Liver (tissue), 9 donors: ENCODE measurements around the gene RBL2. TPM values are rescaled to one million over a fixed set of nuclear protein-coding genes. Genes with fewer than 3 reads are reported as not detected.
A peak's percentile ranks its signal among the peaks of the same experiment; 100 is the strongest.

Source experiments
- DNase-seq: peaks from one replicate; pipeline ENCODE4 v3.0.0-alpha.2; 2017; ENCODE audit warnings: low spot score
- H3K27ac ChIP-seq, 2 donors: one replicate each; pipeline ENCODE4 v1.7.0; 2013; ENCODE audit warnings: inconsistent platforms in 2 of 2, low read length in 2 of 2, control low read depth in 1 of 2, low read depth in 1 of 2, mild to moderate bottlenecking in 1 of 2
- H3K27me3 ChIP-seq, 4 donors: one replicate each; pipeline versions ENCODE4 v1.6.1 to v1.7.0; 2013; ENCODE audit warnings: low read length in 3 of 4, inconsistent platforms in 1 of 4, mild to moderate bottlenecking in 1 of 4, moderate library complexity in 1 of 4; ENCODE audit not compliant: control insufficient read depth in 4 of 4, insufficient read depth in 4 of 4
- H3K36me3 ChIP-seq, 4 donors: one replicate each; pipeline versions ENCODE4 v1.6.1 to v1.7.0; 2013; ENCODE audit warnings: low read length in 3 of 4, mild to moderate bottlenecking in 3 of 4, low read depth in 1 of 4, moderate library complexity in 1 of 4; ENCODE audit not compliant: control insufficient read depth in 4 of 4, insufficient read depth in 3 of 4
- H3K4me1 ChIP-seq, 4 donors: one replicate each; pipeline versions ENCODE4 v1.6.1 to v1.7.0; 2013; ENCODE audit warnings: low read length in 3 of 4, mild to moderate bottlenecking in 3 of 4, moderate library complexity in 1 of 4; ENCODE audit not compliant: control insufficient read depth in 4 of 4, insufficient read depth in 4 of 4
- H3K4me3 ChIP-seq, 3 donors: one replicate each; pipeline versions ENCODE4 v1.6.1 to v1.7.0; 2013; ENCODE audit warnings: low read length in 3 of 3, control low read depth in 1 of 3, low read depth in 1 of 3, mild to moderate bottlenecking in 1 of 3
- H3K9ac ChIP-seq, 2 donors: one replicate each; pipeline ENCODE4 v1.7.0; 2013; ENCODE audit warnings: low read length in 2 of 2, mild to moderate bottlenecking in 2 of 2, moderate library complexity in 2 of 2, control low read depth in 1 of 2, low read depth in 1 of 2
- H3K9me3 ChIP-seq, 4 donors: one replicate each; pipeline versions ENCODE4 v1.6.1 to v1.7.0; 2013; ENCODE audit warnings: low read length in 3 of 4; ENCODE audit not compliant: control insufficient read depth in 4 of 4
- EGR1 ChIP-seq, 2 donors: IDR thresholded peaks; 2 replicates each; pipeline ENCODE4 v1.6.1; 2016 to 2018; ENCODE audit warnings: antibody characterized with exemption in 2 of 2, low read depth in 2 of 2
- FOXA1 ChIP-seq: IDR thresholded peaks from 2 replicates; pipeline ENCODE4 v1.6.1; 2016; ENCODE audit warnings: antibody characterized with exemption
- FOXA2 ChIP-seq: IDR thresholded peaks from 2 replicates; pipeline ENCODE4 v1.6.1; 2016; ENCODE audit warnings: antibody characterized with exemption
- GABPA ChIP-seq, 2 donors: IDR thresholded peaks in 1 of 2; conservative IDR thresholded peaks in 1 of 2; 2 replicates each; pipeline ENCODE4 v1.6.1; 2016; ENCODE audit warnings: antibody characterized with exemption in 2 of 2, mild to moderate bottlenecking in 1 of 2, moderate library complexity in 1 of 2
- HNF4A ChIP-seq, 2 donors: conservative IDR thresholded peaks; 2 replicates each; pipeline ENCODE4 v1.6.1; 2016; ENCODE audit warnings: antibody characterized with exemption in 2 of 2, mild to moderate bottlenecking in 2 of 2
- HNF4G ChIP-seq: IDR thresholded peaks from 2 replicates; pipeline ENCODE4 v1.6.1; 2016; ENCODE audit warnings: antibody characterized with exemption
- JUND ChIP-seq, 2 donors: IDR thresholded peaks; 2 replicates each; pipeline ENCODE4 v1.6.1; 2016; ENCODE audit warnings: antibody characterized with exemption in 2 of 2
- NR2F2 ChIP-seq: IDR thresholded peaks from 2 replicates; pipeline ENCODE4 v1.6.1; 2016; ENCODE audit warnings: antibody characterized with exemption
- RAD21 ChIP-seq, 2 donors: IDR thresholded peaks; 2 replicates each; pipeline ENCODE4 v1.6.1; 2016; ENCODE audit warnings: antibody characterized with exemption in 2 of 2, mild to moderate bottlenecking in 2 of 2
- RXRA ChIP-seq, 2 donors: IDR thresholded peaks; 2 replicates each; pipeline ENCODE4 v1.6.1; 2017 to 2018; ENCODE audit warnings: antibody characterized with exemption in 2 of 2, mild to moderate bottlenecking in 1 of 2
- SP1 ChIP-seq: IDR thresholded peaks from 2 replicates; pipeline ENCODE4 v1.6.1; 2018; ENCODE audit warnings: antibody characterized with exemption, mild to moderate bottlenecking
- TAF1 ChIP-seq: conservative IDR thresholded peaks from 2 replicates; pipeline ENCODE4 v1.6.1; 2016; ENCODE audit warnings: antibody characterized with exemption, mild to moderate bottlenecking
- YY1 ChIP-seq: IDR thresholded peaks from 2 replicates; pipeline ENCODE4 v1.6.1; 2016; ENCODE audit warnings: antibody characterized with exemption, mild to moderate bottlenecking
- WGBS: extraction: QIAGEN DNeasy Blood & Tissue Kit; methylation state at CpG from one replicate; pipeline ENCODE4 v1.1.7; 2013; 5-methylcytosine and 5-hydroxymethylcytosine counted together
- polyA plus RNA-seq, 2 donors: library from polyadenylated mRNA; stranded (reverse) in 1 of 2; unstranded in 1 of 2; fragments of 200-250 nt in 1 of 2; fragments of >200 nt in 1 of 2; fragmentation: Nextera tagmentation in 1 of 2; extraction: Ambion mirVana in 1 of 2; gene quantifications; one replicate each; pipeline versions ENCODE4 v1.2.1 to v1.2.3, GENCODE V29; 2013 to 2015
- total RNA-seq, 2 donors: library from RNA; depleted of rRNA; stranded (reverse); fragments of >200 nt; gene quantifications; one replicate each; pipeline ENCODE4 v1.2.3, GENCODE V29; 2014
- TF ChIP-seq, protein P1 (sequence below): fragments of 150-350 bp; IDR thresholded peaks from 2 replicates; pipeline ENCODE4 v1.5.1; 2017; ENCODE audit warnings: improper control_type of control experiment, low read depth, low read length; ENCODE audit not compliant: missing input control
- TF ChIP-seq, protein P2 (sequence below): IDR thresholded peaks from 2 replicates; pipeline ENCODE4 v1.6.1; 2016; ENCODE audit warnings: antibody characterized with exemption
- TF ChIP-seq, protein P3 (sequence below): IDR thresholded peaks from 2 replicates; pipeline ENCODE4 v1.6.1; 2016; ENCODE audit warnings: antibody characterized with exemption
- TF ChIP-seq, protein P4 (sequence below): IDR thresholded peaks from 2 replicates; pipeline ENCODE4 v1.6.1; 2016; ENCODE audit warnings: antibody characterized with exemption, mild to moderate bottlenecking
- TF ChIP-seq, protein P5 (sequence below): IDR thresholded peaks from 2 replicates; pipeline ENCODE4 v1.6.1; 2016; ENCODE audit warnings: antibody characterized with exemption
- donor health status: healthy.
- donor health status: healthy.
- donor health status: healthy.
- donor health status: healthy.
- donor health status: healthy.

Gene RBL2
- total and polyA plus RNA-seq, 4 donors, result 19.2 to 64.3 (median 28.4) TPM

DNA sequence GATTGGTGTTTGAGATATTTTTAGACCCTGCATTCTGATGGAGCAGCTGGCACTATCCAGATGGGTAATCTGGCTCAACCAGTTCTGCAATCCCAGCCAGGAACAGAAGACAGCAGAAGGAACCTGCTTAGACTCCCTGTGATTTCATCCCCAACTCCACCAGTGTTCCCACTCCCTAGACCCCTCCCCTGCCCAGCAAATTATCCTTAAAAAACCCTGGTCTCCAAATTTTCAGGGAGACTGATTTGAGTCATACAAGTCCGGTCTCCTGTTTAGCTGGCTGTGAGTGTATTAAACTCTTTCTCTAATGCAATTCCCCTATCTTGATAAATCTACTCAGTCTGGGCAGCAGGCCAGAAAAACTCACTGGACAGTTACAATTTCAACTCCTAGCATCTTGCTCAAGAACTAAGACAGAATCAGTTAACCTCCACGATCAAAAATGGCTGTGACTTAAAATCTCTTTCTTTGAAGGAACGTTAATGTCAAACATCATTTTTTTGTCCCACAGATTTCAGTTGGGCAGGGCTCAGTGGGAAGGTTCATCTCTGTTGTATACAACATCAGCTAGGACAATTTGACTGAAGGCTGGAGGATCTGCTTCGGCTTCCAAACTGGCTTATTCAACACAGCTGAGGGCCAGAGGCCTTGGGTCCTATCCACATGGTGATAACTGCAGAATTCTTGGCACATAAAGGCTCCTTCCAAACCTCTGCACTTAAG, 4.9 kb upstream of the RBL2 start (continued):
- TF ChIP-seq, protein P1, sequence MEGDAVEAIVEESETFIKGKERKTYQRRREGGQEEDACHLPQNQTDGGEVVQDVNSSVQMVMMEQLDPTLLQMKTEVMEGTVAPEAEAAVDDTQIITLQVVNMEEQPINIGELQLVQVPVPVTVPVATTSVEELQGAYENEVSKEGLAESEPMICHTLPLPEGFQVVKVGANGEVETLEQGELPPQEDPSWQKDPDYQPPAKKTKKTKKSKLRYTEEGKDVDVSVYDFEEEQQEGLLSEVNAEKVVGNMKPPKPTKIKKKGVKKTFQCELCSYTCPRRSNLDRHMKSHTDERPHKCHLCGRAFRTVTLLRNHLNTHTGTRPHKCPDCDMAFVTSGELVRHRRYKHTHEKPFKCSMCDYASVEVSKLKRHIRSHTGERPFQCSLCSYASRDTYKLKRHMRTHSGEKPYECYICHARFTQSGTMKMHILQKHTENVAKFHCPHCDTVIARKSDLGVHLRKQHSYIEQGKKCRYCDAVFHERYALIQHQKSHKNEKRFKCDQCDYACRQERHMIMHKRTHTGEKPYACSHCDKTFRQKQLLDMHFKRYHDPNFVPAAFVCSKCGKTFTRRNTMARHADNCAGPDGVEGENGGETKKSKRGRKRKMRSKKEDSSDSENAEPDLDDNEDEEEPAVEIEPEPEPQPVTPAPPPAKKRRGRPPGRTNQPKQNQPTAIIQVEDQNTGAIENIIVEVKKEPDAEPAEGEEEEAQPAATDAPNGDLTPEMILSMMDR, result no peak
- TF ChIP-seq GABPA (IDR thresholded peaks at IDR 0.05 in 1 of 2, conservative IDR thresholded peaks at IDR 0.05 in 1 of 2) (no peak), SP1 (no peak), HNF4A (conservative IDR thresholded peaks at IDR 0.05) (no peak), FOXA2 (no peak)
- TF ChIP-seq, protein P2, sequence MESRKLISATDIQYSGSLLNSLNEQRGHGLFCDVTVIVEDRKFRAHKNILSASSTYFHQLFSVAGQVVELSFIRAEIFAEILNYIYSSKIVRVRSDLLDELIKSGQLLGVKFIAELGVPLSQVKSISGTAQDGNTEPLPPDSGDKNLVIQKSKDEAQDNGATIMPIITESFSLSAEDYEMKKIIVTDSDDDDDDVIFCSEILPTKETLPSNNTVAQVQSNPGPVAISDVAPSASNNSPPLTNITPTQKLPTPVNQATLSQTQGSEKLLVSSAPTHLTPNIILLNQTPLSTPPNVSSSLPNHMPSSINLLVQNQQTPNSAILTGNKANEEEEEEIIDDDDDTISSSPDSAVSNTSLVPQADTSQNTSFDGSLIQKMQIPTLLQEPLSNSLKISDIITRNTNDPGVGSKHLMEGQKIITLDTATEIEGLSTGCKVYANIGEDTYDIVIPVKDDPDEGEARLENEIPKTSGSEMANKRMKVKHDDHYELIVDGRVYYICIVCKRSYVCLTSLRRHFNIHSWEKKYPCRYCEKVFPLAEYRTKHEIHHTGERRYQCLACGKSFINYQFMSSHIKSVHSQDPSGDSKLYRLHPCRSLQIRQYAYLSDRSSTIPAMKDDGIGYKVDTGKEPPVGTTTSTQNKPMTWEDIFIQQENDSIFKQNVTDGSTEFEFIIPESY, result no peak
- TF ChIP-seq, protein P3, sequence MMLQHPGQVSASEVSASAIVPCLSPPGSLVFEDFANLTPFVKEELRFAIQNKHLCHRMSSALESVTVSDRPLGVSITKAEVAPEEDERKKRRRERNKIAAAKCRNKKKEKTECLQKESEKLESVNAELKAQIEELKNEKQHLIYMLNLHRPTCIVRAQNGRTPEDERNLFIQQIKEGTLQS, result no peak

DNA sequence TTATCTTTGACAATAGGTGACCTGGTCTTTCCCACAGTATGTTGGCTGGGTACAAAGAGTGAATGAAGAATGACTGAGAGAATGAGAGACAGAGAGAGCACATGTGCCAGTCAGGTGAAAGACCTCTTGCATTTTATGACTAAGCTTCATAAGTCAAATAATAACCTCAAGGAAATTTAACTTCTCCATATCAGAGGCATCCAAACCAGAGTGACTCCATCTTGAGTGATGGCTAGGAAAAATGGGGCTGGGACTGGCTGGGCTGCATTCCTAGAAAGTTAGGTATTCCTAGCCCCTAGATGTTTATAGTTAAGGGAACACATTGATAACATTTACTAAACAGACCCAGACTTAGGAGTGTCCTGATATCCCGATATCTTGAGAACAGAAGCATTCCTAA, 3.9 kb upstream of the RBL2 start:
- H3K9me3 ChIP-seq, result no peaks in the 10 kb centered on the region
- peaks cover 0 to 3% (median 0%) of the 10 kb centered on the region in 4 donors for H3K4me1 ChIP-seq
- 89% methylated on average over 1 of the region's 1 CpG for WGBS
- no peak overlapping the region for H3K9ac ChIP-seq
- H3K36me3 ChIP-seq, result no peaks in the 10 kb centered on the region
- no peak overlapping the region for H3K27ac ChIP-seq
- H3K27me3 ChIP-seq, result no peaks in the 10 kb centered on the region
- no peak overlapping the region for H3K4me3 ChIP-seq
- no peak for DNase-seq
- no peak for TF ChIP-seq YY1

DNA sequence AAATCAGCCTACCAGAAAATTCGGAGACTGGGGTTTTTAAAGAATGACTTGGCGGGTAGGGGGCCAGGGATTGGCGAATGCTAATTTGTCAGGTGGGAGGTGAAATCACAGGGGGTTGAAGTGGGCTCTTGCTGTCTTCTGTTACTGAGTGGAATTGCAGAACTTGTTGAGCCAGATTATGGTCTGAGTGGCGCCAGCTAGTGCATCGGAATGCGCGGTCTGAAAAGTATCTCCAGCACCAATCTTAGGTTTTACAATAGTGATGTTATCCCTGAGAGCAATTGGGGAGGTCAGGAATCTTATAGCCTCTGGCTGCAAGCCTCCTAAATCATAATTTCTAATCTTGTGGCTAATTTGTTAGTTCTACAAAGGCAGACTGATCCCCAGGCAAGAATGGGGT, 762 bp upstream of the RBL2 start:
- Histone ChIP-seq H3K4me1 (peaks cover 3 to 25% (median 8%) of the 10 kb centered on the region in 4 donors), H3K36me3 (no peaks in the 10 kb centered on the region), H3K9ac (no peak overlapping the region), H3K27me3 (no peaks in the 10 kb centered on the region), H3K27ac (peak overlapping the region in 1 of 2 donors; percentile 98), H3K9me3 (no peaks in the 10 kb centered on the region), H3K4me3 (peak overlapping the region in 1 of 3 donors; percentile 91)
- 88% methylated on average over 7 of the region's 7 CpGs for WGBS
- TF ChIP-seq HNF4A (conservative IDR thresholded peaks at IDR 0.05), result no peak
- no peak for TF ChIP-seq YY1
- no peak for TF ChIP-seq RAD21 (IDR thresholded peaks at IDR 0.05)
- no peak for TF ChIP-seq HNF4G
- no peak for TF ChIP-seq FOXA1
- TF ChIP-seq, protein P4, sequence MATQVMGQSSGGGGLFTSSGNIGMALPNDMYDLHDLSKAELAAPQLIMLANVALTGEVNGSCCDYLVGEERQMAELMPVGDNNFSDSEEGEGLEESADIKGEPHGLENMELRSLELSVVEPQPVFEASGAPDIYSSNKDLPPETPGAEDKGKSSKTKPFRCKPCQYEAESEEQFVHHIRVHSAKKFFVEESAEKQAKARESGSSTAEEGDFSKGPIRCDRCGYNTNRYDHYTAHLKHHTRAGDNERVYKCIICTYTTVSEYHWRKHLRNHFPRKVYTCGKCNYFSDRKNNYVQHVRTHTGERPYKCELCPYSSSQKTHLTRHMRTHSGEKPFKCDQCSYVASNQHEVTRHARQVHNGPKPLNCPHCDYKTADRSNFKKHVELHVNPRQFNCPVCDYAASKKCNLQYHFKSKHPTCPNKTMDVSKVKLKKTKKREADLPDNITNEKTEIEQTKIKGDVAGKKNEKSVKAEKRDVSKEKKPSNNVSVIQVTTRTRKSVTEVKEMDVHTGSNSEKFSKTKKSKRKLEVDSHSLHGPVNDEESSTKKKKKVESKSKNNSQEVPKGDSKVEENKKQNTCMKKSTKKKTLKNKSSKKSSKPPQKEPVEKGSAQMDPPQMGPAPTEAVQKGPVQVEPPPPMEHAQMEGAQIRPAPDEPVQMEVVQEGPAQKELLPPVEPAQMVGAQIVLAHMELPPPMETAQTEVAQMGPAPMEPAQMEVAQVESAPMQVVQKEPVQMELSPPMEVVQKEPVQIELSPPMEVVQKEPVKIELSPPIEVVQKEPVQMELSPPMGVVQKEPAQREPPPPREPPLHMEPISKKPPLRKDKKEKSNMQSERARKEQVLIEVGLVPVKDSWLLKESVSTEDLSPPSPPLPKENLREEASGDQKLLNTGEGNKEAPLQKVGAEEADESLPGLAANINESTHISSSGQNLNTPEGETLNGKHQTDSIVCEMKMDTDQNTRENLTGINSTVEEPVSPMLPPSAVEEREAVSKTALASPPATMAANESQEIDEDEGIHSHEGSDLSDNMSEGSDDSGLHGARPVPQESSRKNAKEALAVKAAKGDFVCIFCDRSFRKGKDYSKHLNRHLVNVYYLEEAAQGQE, result no peak
- TF ChIP-seq EGR1 (IDR thresholded peaks at IDR 0.05; ENCODE audit: low read depth in 2 of 2), result no peak
- TF ChIP-seq JUND (IDR thresholded peaks at IDR 0.05), result no peak
- no peak for TF ChIP-seq NR2F2
- TF ChIP-seq SP1, result no peak
- TF ChIP-seq, protein P3, result no peak
- TF ChIP-seq RXRA (IDR thresholded peaks at IDR 0.05), result no peak
- TF ChIP-seq, protein P2, result no peak
- TF ChIP-seq TAF1, result no peak
- TF ChIP-seq, protein P5, sequence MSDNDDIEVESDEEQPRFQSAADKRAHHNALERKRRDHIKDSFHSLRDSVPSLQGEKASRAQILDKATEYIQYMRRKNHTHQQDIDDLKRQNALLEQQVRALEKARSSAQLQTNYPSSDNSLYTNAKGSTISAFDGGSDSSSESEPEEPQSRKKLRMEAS, result no peak
- no peak for DNase-seq
